Skeletal muscle tissue (tissue), 4 donors: ENCODE data around the gene INPP4B. TPM values are rescaled to one million over a fixed set of nuclear protein-coding genes. Genes with fewer than 3 reads are reported as not detected.
A peak's percentile ranks its signal among the peaks of the same experiment; 100 is the strongest.

Source experiments
- H3K27ac ChIP-seq: one replicate; pipeline ENCODE4 v1.7.0; 2013; ENCODE audit warnings: mild to moderate bottlenecking, low read depth, low read length, inconsistent platforms
- H3K27me3 ChIP-seq, 3 donors: one replicate each; pipeline ENCODE4 v1.7.0; 2013; ENCODE audit warnings: low read length in 3 of 3; ENCODE audit not compliant: control insufficient read depth in 3 of 3, insufficient read depth in 3 of 3
- H3K36me3 ChIP-seq, 3 donors: one replicate each; pipeline ENCODE4 v1.7.0; 2013; ENCODE audit warnings: low read length in 3 of 3; ENCODE audit not compliant: control insufficient read depth in 3 of 3, insufficient read depth in 3 of 3
- H3K4me1 ChIP-seq, 3 donors: one replicate each; pipeline ENCODE4 v1.7.0; 2013; ENCODE audit warnings: low read length in 3 of 3, mild to moderate bottlenecking in 3 of 3; ENCODE audit not compliant: control insufficient read depth in 3 of 3, insufficient read depth in 3 of 3
- H3K4me3 ChIP-seq, 3 donors: one replicate each; pipeline ENCODE4 v1.7.0; 2013; ENCODE audit warnings: low read length in 3 of 3
- H3K9ac ChIP-seq, 3 donors: one replicate each; pipeline ENCODE4 v1.7.0; 2013; ENCODE audit warnings: low read length in 3 of 3, mild to moderate bottlenecking in 3 of 3, moderate library complexity in 2 of 3, low read depth in 1 of 3
- H3K9me3 ChIP-seq, 3 donors: one replicate each; pipeline ENCODE4 v1.7.0; 2013; ENCODE audit warnings: low read length in 3 of 3; ENCODE audit not compliant: control insufficient read depth in 3 of 3
- total RNA-seq: library from RNA; depleted of rRNA; stranded (reverse); fragments of >200 nt; gene quantifications from one replicate; pipeline ENCODE4 v1.2.3, GENCODE V29; 2014
- donor health status: Osteomylitis.

Gene INPP4B
- total RNA-seq, 1 donor from 2014 or later: 52.7 TPM

GRCh38 chr4:142832022-142832421 lies 14.1 kb downstream of the INPP4B start:
- Histone ChIP-seq H3K27ac (no peak overlapping the region), H3K4me1 (no peaks in the 10 kb centered on the region), H3K4me3 (no peak overlapping the region), H3K9ac (no peak overlapping the region), H3K9me3 (no peaks in the 10 kb centered on the region), H3K36me3 (no peaks in the 10 kb centered on the region), H3K27me3 (no peaks in the 10 kb centered on the region)

- no peak overlapping the region for H3K9ac ChIP-seq
- H3K27me3 ChIP-seq: no peaks in the 10 kb centered on the region
- H3K9me3 ChIP-seq: no peaks in the 10 kb centered on the region
- H3K4me3 ChIP-seq: no peak overlapping the region
- no peak overlapping the region for H3K27ac ChIP-seq
- H3K36me3 ChIP-seq: no peaks in the 10 kb centered on the region
- no peaks in the 10 kb centered on the region for H3K4me1 ChIP-seq
Observed at GRCh38 chr4:142826503-142827241, 19.4 kb downstream of the INPP4B start.

- H3K9ac ChIP-seq: no peak overlapping the region
- no peaks in the 10 kb centered on the region for H3K36me3 ChIP-seq
- H3K27ac ChIP-seq: no peak overlapping the region
- no peaks in the 10 kb centered on the region for H3K27me3 ChIP-seq
- no peaks in the 10 kb centered on the region for H3K4me1 ChIP-seq
- H3K9me3 ChIP-seq: no peaks in the 10 kb centered on the region
- H3K4me3 ChIP-seq: no peak overlapping the region
Observed at GRCh38 chr4:142824368-142824767, 21.7 kb downstream of the INPP4B start.

DNA sequence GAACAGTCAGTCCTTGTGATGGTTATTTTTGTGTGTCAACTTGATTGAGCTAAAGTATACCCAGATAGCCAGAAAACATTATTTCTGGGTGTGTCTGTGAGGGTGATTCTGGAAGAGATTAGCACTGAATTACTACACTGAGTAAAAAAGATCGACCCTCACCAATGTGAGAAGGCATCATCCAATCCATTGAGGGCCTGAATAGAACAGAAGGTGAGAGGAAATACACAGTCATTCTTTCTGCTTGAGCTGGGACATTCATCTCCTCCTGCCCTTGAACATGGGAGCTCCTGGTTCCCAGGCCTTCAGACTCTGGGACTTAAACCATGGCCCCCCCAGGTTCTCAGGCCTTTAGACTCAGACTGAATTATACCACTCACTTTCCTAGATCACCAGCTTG lies 22.3 kb downstream of the INPP4B start:
- no peaks in the 10 kb centered on the region for H3K27me3 ChIP-seq
- H3K4me1 ChIP-seq: no peaks in the 10 kb centered on the region
- no peak overlapping the region for H3K9ac ChIP-seq
- H3K4me3 ChIP-seq: no peak overlapping the region
- no peak overlapping the region for H3K27ac ChIP-seq
- H3K9me3 ChIP-seq: no peaks in the 10 kb centered on the region
- H3K36me3 ChIP-seq: no peaks in the 10 kb centered on the region

DNA sequence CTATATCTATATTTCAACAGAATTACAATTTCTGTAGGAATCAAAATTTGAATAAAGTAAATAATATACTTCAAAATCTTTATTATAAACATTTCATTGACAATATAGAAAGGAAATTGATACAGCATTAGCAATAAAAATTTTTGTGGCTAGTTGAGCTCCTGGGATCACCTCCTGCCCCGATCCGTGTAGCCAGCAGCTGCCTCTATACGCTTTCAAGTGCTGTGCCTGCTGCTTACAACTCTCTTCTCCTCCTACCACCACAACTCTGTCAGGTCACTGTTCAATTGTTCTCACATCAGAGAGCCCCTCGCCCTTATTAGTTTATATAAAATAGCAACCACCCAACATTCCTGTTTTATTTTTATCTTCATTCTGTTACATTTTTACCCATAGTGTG lies 27.6 kb downstream of the INPP4B start:
- Histone ChIP-seq H3K4me3 (no peak overlapping the region), H3K9ac (no peak overlapping the region), H3K27me3 (no peaks in the 10 kb centered on the region), H3K4me1 (peaks cover 0 to 5% (median 0%) of the 10 kb centered on the region in 3 donors), H3K9me3 (no peaks in the 10 kb centered on the region), H3K36me3 (no peaks in the 10 kb centered on the region), H3K27ac (no peak overlapping the region)

DNA sequence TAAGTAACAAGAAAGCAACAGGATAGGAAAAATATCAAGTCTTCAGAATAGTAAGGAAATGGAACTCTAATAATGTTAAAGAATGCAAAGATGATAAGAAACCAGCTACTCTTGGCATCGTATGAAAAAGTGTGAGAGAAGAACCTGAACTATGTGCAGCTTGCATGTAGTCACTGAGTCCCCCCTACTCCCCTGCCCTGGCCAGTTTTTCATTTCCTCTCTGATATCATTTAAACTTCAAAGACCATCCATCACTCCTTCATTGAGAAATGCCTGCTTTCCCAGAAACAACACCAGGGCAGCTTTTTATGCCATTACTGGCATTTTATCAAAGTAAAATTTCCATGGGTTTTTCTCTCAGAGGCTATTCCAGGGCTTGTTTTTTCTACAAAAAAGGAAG lies 28.1 kb downstream of the INPP4B start:
- Histone ChIP-seq H3K4me3 (no peak overlapping the region), H3K9me3 (no peaks in the 10 kb centered on the region), H3K9ac (no peak overlapping the region), H3K4me1 (peaks cover 0 to 5% (median 0%) of the 10 kb centered on the region in 3 donors), H3K27me3 (no peaks in the 10 kb centered on the region), H3K36me3 (no peaks in the 10 kb centered on the region), H3K27ac (no peak overlapping the region)

DNA sequence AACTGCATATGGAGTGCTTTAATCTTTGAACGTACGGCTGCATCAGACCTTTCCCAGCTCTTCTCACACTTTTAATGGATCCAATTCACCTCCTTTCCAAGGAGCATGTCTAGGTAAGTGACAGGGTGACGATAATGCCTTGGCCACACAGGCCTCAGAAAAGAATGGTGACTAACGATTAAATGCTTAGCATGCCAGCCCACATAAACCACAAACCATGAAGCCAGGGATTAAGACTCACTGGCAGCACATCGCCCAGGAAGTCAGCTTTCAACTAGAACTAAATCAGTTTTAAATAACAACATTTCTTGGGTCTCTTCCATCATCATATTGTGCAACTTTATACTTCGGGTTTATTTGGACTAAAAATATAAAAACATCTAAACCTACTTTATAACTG lies 28.7 kb downstream of the INPP4B start:
- no peak overlapping the region for H3K27ac ChIP-seq
- H3K36me3 ChIP-seq: no peaks in the 10 kb centered on the region
- H3K27me3 ChIP-seq: no peaks in the 10 kb centered on the region
- H3K9ac ChIP-seq: no peak overlapping the region
- peaks cover 0 to 5% (median 0%) of the 10 kb centered on the region in 3 donors for H3K4me1 ChIP-seq
- no peaks in the 10 kb centered on the region for H3K9me3 ChIP-seq
- H3K4me3 ChIP-seq: peak overlapping the region in 2 of 3 donors; percentile 1 to 22

GRCh38 chr4:142815834-142816233 lies 30.3 kb downstream of the INPP4B start:
- H3K27me3 ChIP-seq: no peaks in the 10 kb centered on the region
- no peaks in the 10 kb centered on the region for H3K9me3 ChIP-seq
- peaks cover 0 to 5% (median 0%) of the 10 kb centered on the region in 3 donors for H3K4me1 ChIP-seq
- H3K27ac ChIP-seq: no peak overlapping the region
- H3K36me3 ChIP-seq: no peaks in the 10 kb centered on the region
- H3K9ac ChIP-seq: no peak overlapping the region
- no peak overlapping the region for H3K4me3 ChIP-seq

- H3K9ac ChIP-seq: no peak overlapping the region
- no peaks in the 10 kb centered on the region for H3K36me3 ChIP-seq
- H3K27ac ChIP-seq: no peak overlapping the region
- no peak overlapping the region for H3K4me3 ChIP-seq
- no peaks in the 10 kb centered on the region for H3K9me3 ChIP-seq
- peaks cover 0 to 5% (median 0%) of the 10 kb centered on the region in 3 donors for H3K4me1 ChIP-seq
- no peaks in the 10 kb centered on the region for H3K27me3 ChIP-seq
Observed at GRCh38 chr4:142813388-142813787, 32.7 kb downstream of the INPP4B start.

DNA sequence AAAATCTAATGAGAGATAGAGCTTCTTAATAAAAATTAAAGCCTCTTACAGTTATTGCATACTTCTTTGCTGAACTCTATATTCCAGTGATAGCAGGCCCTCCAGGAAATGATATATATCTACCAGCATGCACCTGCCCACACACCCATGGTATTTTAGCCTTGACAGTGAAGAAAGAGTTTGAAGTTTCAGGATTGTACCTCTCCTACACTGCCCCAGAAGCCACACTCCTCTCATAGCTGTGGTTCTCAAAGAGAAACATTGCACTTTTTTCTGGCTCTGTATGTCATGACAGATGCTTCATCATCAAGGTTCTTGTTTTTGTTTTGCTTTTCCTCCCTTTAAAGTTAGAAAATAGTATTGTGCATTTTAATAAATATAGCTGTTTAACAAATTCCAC lies 34.0 kb downstream of the INPP4B start:
- H3K36me3 ChIP-seq: no peaks in the 10 kb centered on the region
- H3K9ac ChIP-seq: no peak overlapping the region
- H3K27ac ChIP-seq: no peak overlapping the region
- H3K9me3 ChIP-seq: no peaks in the 10 kb centered on the region
- no peak overlapping the region for H3K4me3 ChIP-seq
- H3K4me1 ChIP-seq: no peaks in the 10 kb centered on the region
- H3K27me3 ChIP-seq: no peaks in the 10 kb centered on the region
